SK-N-SH treated with all-trans-retinoic acid at 6 μM for 48 hours (cell line): ENCODE measurements around the gene LRRC56.

ENCODE experiments used
- ATAC-seq: fragments of 200-7000 bp; cut with Tn5 transposase; 3 replicates; pipeline ENCODE4 v1.9.1; 2020; ENCODE audit warnings: mild to moderate bottlenecking, moderate library complexity
- ARNTL ChIP-seq: fragments of 450-650 bp; formaldehyde crosslinking; IDR thresholded peaks from 2 replicates; pipeline ENCODE4 v1.5.0; 2020; ENCODE audit warnings: low read depth, mild to moderate bottlenecking, moderate library complexity, borderline replicate concordance
- BACH2 ChIP-seq: fragments of 250-450 bp; sonication (Bioruptor Pico); IDR thresholded peaks from 2 replicates; pipeline ENCODE4 v1.9.0; 2021; ENCODE audit warnings: mild to moderate bottlenecking, borderline replicate concordance
- CSDC2 ChIP-seq: fragments of 250-450 bp; sonication (Bioruptor Pico); IDR thresholded peaks from 2 replicates; pipeline ENCODE4 v1.5.0; 2020; ENCODE audit warnings: mild to moderate bottlenecking, moderate library complexity
- ESRRG ChIP-seq: fragments of 250-450 bp; sonication (Bioruptor Pico); IDR thresholded peaks from 2 replicates; pipeline ENCODE4 v1.6.1; 2021; ENCODE audit warnings: mild to moderate bottlenecking
- GLIS3 ChIP-seq: fragments of 250-450 bp; sonication (Bioruptor Pico); IDR thresholded peaks from 2 replicates; pipeline ENCODE4 v1.5.0; 2020; ENCODE audit warnings: mild to moderate bottlenecking, moderate library complexity
- ISL1 ChIP-seq: fragments of 250-450 bp; sonication (Bioruptor Pico); IDR thresholded peaks from 2 replicates; pipeline ENCODE4 v2.1.2; 2022; ENCODE audit warnings: mild to moderate bottlenecking, moderate library complexity
- OSR1 ChIP-seq: fragments of 250-450 bp; sonication (Bioruptor Pico); IDR thresholded peaks from 2 replicates; pipeline ENCODE4 v1.8.0; 2022; ENCODE audit warnings: moderate library complexity, mild to moderate bottlenecking, inconsistent platforms
- PPARA ChIP-seq: fragments of 250-450 bp; sonication (Bioruptor Pico); IDR thresholded peaks from 2 replicates; pipeline ENCODE4 v1.5.0; 2020; ENCODE audit warnings: mild to moderate bottlenecking, borderline replicate concordance
- RARB ChIP-seq: fragments of 250-450 bp; sonication (Bioruptor Pico); IDR thresholded peaks from 2 replicates; pipeline ENCODE4 v1.8.0; 2021; ENCODE audit warnings: mild to moderate bottlenecking, moderate library complexity
- TCF4 ChIP-seq: fragments of 250-450 bp; sonication (Bioruptor Pico); IDR thresholded peaks from 2 replicates; pipeline ENCODE4 v1.8.0; 2021; ENCODE audit warnings: mild to moderate bottlenecking, moderate library complexity, borderline replicate concordance
- TSHZ2 ChIP-seq: fragments of 250-450 bp; sonication (Bioruptor Pico); IDR thresholded peaks from 2 replicates; pipeline ENCODE4 v1.5.0; 2020; ENCODE audit warnings: mild to moderate bottlenecking, moderate library complexity
- ZC3H10 ChIP-seq: fragments of 250-450 bp; sonication (Bioruptor Pico); IDR thresholded peaks from 2 replicates; pipeline ENCODE4 v1.5.1; 2021; ENCODE audit warnings: mild to moderate bottlenecking, moderate library complexity
- ZFP3 ChIP-seq: fragments of 250-450 bp; sonication (Bioruptor Pico); IDR thresholded peaks from 2 replicates; pipeline ENCODE4 v1.5.0; 2020; ENCODE audit warnings: mild to moderate bottlenecking, moderate library complexity
- ZFP30 ChIP-seq: fragments of 450-650 bp; formaldehyde crosslinking; IDR thresholded peaks from 2 replicates; pipeline ENCODE4 v1.5.0; 2022; ENCODE audit warnings: mild to moderate bottlenecking, moderate library complexity
- ZNF70 ChIP-seq: fragments of 450-650 bp; formaldehyde crosslinking; IDR thresholded peaks from 2 replicates; pipeline ENCODE4 v1.5.0; 2020; ENCODE audit warnings: mild to moderate bottlenecking, moderate library complexity
- ZNF8 ChIP-seq: fragments of 450-650 bp; formaldehyde crosslinking; IDR thresholded peaks from 2 replicates; pipeline ENCODE4 v1.5.0; 2020; ENCODE audit warnings: mild to moderate bottlenecking, moderate library complexity
- TF ChIP-seq, protein P1 (sequence below): fragments of 250-450 bp; sonication (Bioruptor Pico); IDR thresholded peaks from 2 replicates; pipeline ENCODE4 v1.5.1; 2020; ENCODE audit warnings: low read depth, mild to moderate bottlenecking, moderate library complexity
- TF ChIP-seq, protein P2 (sequence below): fragments of 250-450 bp; sonication (Bioruptor Pico); IDR thresholded peaks from 2 replicates; pipeline ENCODE4 v1.5.1; 2021; ENCODE audit warnings: mild to moderate bottlenecking, moderate library complexity
- TF ChIP-seq, protein P3 (sequence below): fragments of 250-450 bp; sonication (Bioruptor Pico); IDR thresholded peaks from 2 replicates; pipeline ENCODE4 v1.8.0; 2021; ENCODE audit warnings: low read depth, mild to moderate bottlenecking, moderate library complexity, borderline replicate concordance

The LRRC56 gene

GRCh38 chr11:557328-558132 lies 20.2 kb downstream of the LRRC56 start:
- no peak for ATAC-seq
- no peak for TF ChIP-seq ESRRG (CRISPR knock-in tag)
- TF ChIP-seq ZNF8 (CRISPR knock-in tag) = no peak
- no peak for TF ChIP-seq BACH2
- no peak for TF ChIP-seq TCF4 (CRISPR knock-in tag)
- no peak for TF ChIP-seq GLIS3 (CRISPR knock-in tag)
- no peak for TF ChIP-seq OSR1 (CRISPR knock-in tag)
- TF ChIP-seq, protein P1, sequence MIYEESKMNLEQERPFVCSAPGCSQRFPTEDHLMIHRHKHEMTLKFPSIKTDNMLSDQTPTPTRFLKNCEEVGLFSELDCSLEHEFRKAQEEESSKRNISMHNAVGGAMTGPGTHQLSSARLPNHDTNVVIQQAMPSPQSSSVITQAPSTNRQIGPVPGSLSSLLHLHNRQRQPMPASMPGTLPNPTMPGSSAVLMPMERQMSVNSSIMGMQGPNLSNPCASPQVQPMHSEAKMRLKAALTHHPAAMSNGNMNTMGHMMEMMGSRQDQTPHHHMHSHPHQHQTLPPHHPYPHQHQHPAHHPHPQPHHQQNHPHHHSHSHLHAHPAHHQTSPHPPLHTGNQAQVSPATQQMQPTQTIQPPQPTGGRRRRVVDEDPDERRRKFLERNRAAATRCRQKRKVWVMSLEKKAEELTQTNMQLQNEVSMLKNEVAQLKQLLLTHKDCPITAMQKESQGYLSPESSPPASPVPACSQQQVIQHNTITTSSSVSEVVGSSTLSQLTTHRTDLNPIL (CRISPR knock-in tag) = no peak
- TF ChIP-seq, protein P2, sequence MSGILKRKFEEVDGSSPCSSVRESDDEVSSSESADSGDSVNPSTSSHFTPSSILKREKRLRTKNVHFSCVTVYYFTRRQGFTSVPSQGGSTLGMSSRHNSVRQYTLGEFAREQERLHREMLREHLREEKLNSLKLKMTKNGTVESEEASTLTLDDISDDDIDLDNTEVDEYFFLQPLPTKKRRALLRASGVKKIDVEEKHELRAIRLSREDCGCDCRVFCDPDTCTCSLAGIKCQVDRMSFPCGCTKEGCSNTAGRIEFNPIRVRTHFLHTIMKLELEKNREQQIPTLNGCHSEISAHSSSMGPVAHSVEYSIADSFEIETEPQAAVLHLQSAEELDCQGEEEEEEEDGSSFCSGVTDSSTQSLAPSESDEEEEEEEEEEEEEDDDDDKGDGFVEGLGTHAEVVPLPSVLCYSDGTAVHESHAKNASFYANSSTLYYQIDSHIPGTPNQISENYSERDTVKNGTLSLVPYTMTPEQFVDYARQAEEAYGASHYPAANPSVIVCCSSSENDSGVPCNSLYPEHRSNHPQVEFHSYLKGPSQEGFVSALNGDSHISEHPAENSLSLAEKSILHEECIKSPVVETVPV = no peak
- TF ChIP-seq ZFP30 (CRISPR knock-in tag) = no peak
- TF ChIP-seq RARB = no peak
- no peak for TF ChIP-seq TSHZ2 (CRISPR knock-in tag)
- TF ChIP-seq, protein P3, sequence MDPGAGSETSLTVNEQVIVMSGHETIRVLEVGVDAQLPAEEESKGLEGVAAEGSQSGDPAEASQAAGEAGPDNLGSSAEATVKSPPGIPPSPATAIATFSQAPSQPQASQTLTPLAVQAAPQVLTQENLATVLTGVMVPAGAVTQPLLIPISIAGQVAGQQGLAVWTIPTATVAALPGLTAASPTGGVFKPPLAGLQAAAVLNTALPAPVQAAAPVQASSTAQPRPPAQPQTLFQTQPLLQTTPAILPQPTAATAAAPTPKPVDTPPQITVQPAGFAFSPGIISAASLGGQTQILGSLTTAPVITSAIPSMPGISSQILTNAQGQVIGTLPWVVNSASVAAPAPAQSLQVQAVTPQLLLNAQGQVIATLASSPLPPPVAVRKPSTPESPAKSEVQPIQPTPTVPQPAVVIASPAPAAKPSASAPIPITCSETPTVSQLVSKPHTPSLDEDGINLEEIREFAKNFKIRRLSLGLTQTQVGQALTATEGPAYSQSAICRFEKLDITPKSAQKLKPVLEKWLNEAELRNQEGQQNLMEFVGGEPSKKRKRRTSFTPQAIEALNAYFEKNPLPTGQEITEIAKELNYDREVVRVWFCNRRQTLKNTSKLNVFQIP (CRISPR knock-in tag) = no peak
- no peak for TF ChIP-seq ZFP3 (CRISPR knock-in tag)
- TF ChIP-seq ZNF70 (CRISPR knock-in tag) = no peak
- TF ChIP-seq CSDC2 (CRISPR knock-in tag) = no peak
- TF ChIP-seq ARNTL (CRISPR knock-in tag) = no peak

DNA sequence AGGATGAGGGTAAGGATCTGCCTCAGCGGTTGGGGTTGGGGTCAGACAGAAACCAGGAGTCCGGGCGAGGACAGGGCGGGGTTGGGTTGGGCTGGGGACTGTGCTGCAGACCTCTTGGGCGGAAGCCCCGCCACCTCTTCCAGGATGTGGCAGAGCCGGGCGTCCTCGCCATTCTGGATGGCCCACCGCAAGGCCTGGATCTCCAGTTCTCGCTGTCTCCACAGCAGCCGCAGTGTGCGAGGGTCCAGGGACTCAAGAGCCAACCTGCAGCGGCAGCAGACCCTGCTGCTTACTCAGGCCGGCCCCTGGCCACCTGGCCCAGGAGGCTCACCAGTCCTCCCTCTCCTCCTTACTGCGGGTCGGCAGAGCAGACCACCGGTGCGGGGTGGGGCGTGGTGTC lies 21.2 kb downstream of the LRRC56 start:
- TF ChIP-seq PPARA (CRISPR knock-in tag) (no peak), TCF4 (CRISPR knock-in tag) (no peak), OSR1 (CRISPR knock-in tag) (no peak)

DNA sequence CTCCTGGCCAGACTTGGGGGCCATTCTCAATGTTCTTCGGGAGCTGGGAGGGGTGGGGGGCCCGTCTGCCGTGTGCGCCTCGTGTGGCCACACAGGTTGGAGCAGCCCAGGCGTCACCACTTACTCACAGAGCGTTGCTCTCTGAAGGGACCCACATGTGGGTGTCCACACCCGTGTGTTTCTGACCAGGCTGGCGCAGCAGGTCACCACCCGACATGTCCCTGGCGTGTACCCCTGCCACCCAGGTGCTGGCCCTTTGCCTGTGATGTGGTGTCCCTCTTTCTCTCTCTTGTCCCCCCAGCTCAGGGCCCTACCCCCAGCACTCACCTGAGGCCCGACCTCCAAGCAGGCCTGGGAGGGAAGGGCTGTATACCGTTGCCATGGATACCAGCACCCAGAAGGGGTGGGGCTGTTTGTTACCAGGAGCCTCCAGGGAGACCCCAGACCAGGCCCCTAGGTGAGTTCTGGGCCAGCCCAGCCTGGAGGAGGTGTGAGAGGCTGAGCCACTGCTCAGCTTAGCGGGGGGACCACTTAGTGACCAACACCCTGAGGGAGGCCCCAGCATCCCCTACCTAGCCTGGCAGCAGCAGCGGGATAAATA lies 21.8 kb downstream of the LRRC56 start:
- no peak for TF ChIP-seq RARB
- TF ChIP-seq, all 23 proteins: peak for 0
- ATAC-seq = no peak

More for the DNA sequence above, 21.2 kb downstream of the LRRC56 start:
- no peak for ATAC-seq

DNA sequence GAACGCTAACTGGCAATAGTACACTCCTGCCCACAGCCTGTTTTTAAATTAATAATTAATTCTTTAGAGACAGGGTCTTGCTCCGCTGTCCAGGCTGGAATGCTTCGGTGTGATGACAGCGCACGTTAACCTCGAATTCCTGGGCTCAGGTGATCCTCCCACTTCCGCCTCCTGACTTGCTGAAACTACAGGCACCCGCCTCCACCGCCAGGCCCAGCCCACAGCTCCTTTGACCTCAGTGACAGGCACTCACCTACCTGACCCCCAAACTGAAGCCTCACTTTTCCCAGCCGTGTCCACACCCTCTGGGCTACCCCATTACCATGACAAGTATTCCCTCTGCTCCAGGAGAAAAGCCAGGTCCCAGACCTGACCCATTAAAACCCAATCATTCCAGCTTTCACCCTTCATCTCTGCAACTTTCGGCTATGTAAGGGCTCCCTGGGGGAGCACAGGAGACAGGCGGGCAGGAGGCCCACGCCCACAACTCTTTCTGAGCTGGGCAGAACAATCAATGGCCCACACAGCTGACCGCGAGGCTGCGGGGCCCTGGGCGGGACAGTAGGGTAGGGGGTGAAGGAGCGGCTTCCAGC lies 22.5 kb downstream of the LRRC56 start:
- no peak for ATAC-seq

More for the DNA sequence above, 22.5 kb downstream of the LRRC56 start:
- TF ChIP-seq ISL1 (CRISPR knock-in tag) (no peak), ZFP3 (CRISPR knock-in tag) (no peak), RARB (no peak), ZC3H10 (CRISPR knock-in tag) (no peak)
- TF ChIP-seq, protein P3 (CRISPR knock-in tag) = no peak
